Retinal pigment epithelial cell (primary cell): Measurements from ENCODE around the gene ZNF423.

Experiments used
- DNase-seq: peaks from one replicate; pipeline ENCODE4 v3.0.0-alpha.2; 2010; ENCODE audit warnings: low read depth
- H3K4me3 ChIP-seq: 2 replicates; pipeline ENCODE4 v1.5.1; 2011; ENCODE audit warnings: mild to moderate bottlenecking, low read length, control low read depth, moderate library complexity
- CTCF ChIP-seq: conservative IDR thresholded peaks from 2 replicates; pipeline ENCODE4 v1.5.1; 2011; ENCODE audit warnings: low read depth, low read length, control low read depth, inconsistent platforms

Gene ZNF423

GRCh38 chr16:49610983-49611382 lies 244.9 kb downstream of the ZNF423 start:
- no peak for DNase-seq
- TF ChIP-seq CTCF = no peak
- H3K4me3 ChIP-seq = no peak overlapping the region

- peak; percentile 76 for TF ChIP-seq CTCF
- no peak overlapping the region for H3K4me3 ChIP-seq
- DNase-seq = no peak
Measured at GRCh38 chr16:49608779-49609178, 247.1 kb downstream of the ZNF423 start.

- no peak for DNase-seq
- no peak for TF ChIP-seq CTCF
- no peak overlapping the region for H3K4me3 ChIP-seq
Measured at GRCh38 chr16:49608098-49608497, 247.8 kb downstream of the ZNF423 start.

- no peak overlapping the region for H3K4me3 ChIP-seq
- TF ChIP-seq CTCF = no peak
- DNase-seq = no peak
Measured at GRCh38 chr16:49605536-49606254, 250.2 kb downstream of the ZNF423 start.

GRCh38 chr16:49604602-49605001 lies 251.3 kb downstream of the ZNF423 start:
- no peak overlapping the region for H3K4me3 ChIP-seq
- no peak for TF ChIP-seq CTCF
- no peak for DNase-seq

- no peak overlapping the region for H3K4me3 ChIP-seq
- no peak for DNase-seq
- no peak for TF ChIP-seq CTCF
Measured at GRCh38 chr16:49603956-49604355, 252.0 kb downstream of the ZNF423 start.

- no peak overlapping the region for H3K4me3 ChIP-seq
- no peak for DNase-seq
- TF ChIP-seq CTCF = no peak
Measured at GRCh38 chr16:49602976-49603310, 253.0 kb downstream of the ZNF423 start.
